NB4 (cell line): ENCODE data around the gene MRM2.

Experiments used
- DNase-seq: peaks from one replicate; pipeline ENCODE4 v3.0.0; 2010; ENCODE audit warnings: low read depth
- H3K4me3 ChIP-seq: one replicate; pipeline ENCODE4 v1.5.1; 2011; ENCODE audit warnings: mild to moderate bottlenecking, low read depth, low read length, moderate library complexity
- CTCF ChIP-seq: IDR thresholded peaks from one replicate; pipeline ENCODE4 v1.5.1; 2012; ENCODE audit warnings: low read depth, low read length
- MAX ChIP-seq: IDR thresholded peaks from 2 replicates; pipeline ENCODE4 v1.6.1; 2011; ENCODE audit warnings: low read depth, low read length
- MYC ChIP-seq: IDR thresholded peaks from 2 replicates; pipeline ENCODE4 v1.6.1; 2011; ENCODE audit warnings: low read depth, low read length
- POLR2A ChIP-seq: IDR thresholded peaks from 2 replicates; pipeline ENCODE4 v1.6.1; 2011; ENCODE audit warnings: mild to moderate bottlenecking; ENCODE audit not compliant: insufficient read length; ENCODE audit errors: extremely low read depth

MRM2 gene

GRCh38 chr7:2197436-2198155 lies 44.4 kb downstream of the MRM2 start:
- no peak for TF ChIP-seq CTCF
- TF ChIP-seq POLR2A: no peak
- TF ChIP-seq MAX: no peak
- no peak for TF ChIP-seq MYC
- H3K4me3 ChIP-seq: no peak overlapping the region
- no peak for DNase-seq

GRCh38 chr7:2196381-2197378 lies 45.3 kb downstream of the MRM2 start:
- TF ChIP-seq CTCF (no peak), MAX (no peak), MYC (no peak), POLR2A (no peak)
- no peak overlapping the region for H3K4me3 ChIP-seq
- DNase-seq: no peak

DNA sequence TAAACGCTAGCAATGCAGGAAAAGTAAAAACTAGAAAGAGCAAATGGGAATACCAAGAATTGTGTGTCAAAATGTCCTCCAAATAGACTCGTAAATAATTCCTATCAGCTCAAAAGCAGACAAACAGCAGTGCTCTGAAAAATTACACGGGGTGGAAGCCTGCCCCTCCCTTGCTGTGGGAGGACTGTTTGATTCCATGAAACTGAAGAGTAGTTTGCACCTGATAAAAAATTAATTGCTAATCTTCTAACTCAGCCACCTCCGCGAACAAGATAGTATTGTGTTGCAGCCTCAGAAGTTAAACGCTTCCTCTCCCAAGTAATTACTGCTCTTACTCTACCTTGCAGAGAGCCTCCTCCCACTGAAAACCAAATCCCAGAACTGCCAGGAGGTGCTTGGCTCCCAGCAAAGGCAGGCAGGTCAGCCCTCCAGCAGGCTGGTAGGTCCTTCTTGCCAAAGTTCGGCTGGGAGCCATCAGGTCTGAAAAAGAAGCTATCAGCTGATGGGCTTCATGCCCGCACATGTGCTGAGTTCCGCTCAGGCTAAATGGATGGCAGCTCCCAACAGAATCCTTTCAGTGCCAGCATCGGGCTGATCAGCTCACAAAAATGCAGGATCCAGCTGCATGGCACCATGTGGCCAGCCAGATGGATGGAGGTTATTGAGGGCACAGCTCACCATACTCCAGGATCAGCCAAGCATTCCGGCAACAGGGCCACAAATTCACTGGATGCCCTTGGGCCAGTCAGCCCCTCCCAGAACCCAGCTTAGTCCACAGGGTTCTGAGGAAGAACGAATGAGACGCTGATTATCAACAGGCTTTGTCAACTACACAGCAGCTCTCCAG lies 46.4 kb downstream of the MRM2 start:
- no peak for TF ChIP-seq MAX
- no peak for TF ChIP-seq MYC
- TF ChIP-seq POLR2A: no peak
- TF ChIP-seq CTCF: no peak
- DNase-seq: no peak
- no peak overlapping the region for H3K4me3 ChIP-seq

GRCh38 chr7:2193575-2194305 lies 48.3 kb downstream of the MRM2 start:
- no peak for DNase-seq
- H3K4me3 ChIP-seq: no peak overlapping the region
- TF ChIP-seq POLR2A: no peak
- no peak for TF ChIP-seq MYC
- TF ChIP-seq MAX: no peak
- TF ChIP-seq CTCF: no peak
